Effector memory CD4-positive, alpha-beta T cell (primary cell): ENCODE data around the gene TMEM59L.

ENCODE experiments used
- DNase-seq, 3 donors: peaks; one replicate each; pipeline ENCODE4 v3.0.0-alpha.2; 2020
- H3K27ac ChIP-seq: 2 replicates; pipeline ENCODE4 v1.7.0; 2013; ENCODE audit warnings: mild to moderate bottlenecking, low read length, moderate library complexity; ENCODE audit not compliant: insufficient read depth, poor library complexity, severe bottlenecking
- H3K27me3 ChIP-seq: replicated peaks from 2 replicates; pipeline ENCODE4 v1.7.0; 2013; ENCODE audit warnings: mild to moderate bottlenecking, low read length; ENCODE audit not compliant: insufficient read depth, control insufficient read depth, poor library complexity, severe bottlenecking
- H3K36me3 ChIP-seq: 2 replicates; pipeline ENCODE4 v1.7.0; 2013; ENCODE audit warnings: mild to moderate bottlenecking, low read length, moderate library complexity; ENCODE audit not compliant: control insufficient read depth, insufficient read depth
- H3K4me1 ChIP-seq: 2 replicates; pipeline ENCODE4 v1.7.0; 2013; ENCODE audit warnings: low read length, mild to moderate bottlenecking; ENCODE audit not compliant: control insufficient read depth, insufficient read depth, poor library complexity, severe bottlenecking
- H3K4me3 ChIP-seq: 2 replicates; pipeline ENCODE4 v1.7.0; 2013; ENCODE audit warnings: low read length, low read depth, mild to moderate bottlenecking; ENCODE audit not compliant: insufficient read depth, poor library complexity, severe bottlenecking
- H3K9me3 ChIP-seq: 2 replicates; pipeline ENCODE4 v1.7.0; 2013; ENCODE audit warnings: mild to moderate bottlenecking, low read length, moderate library complexity; ENCODE audit not compliant: control insufficient read depth

Gene TMEM59L

GRCh38 chr19:18637673-18638630 is 25.3 kb downstream of the TMEM59L start:
- peak overlapping the region; percentile 79 for H3K27ac ChIP-seq
- H3K9me3 ChIP-seq = no peaks in the 10 kb centered on the region
- H3K4me3 ChIP-seq = peak overlapping the region; percentile 67
- H3K36me3 ChIP-seq = no peaks in the 10 kb centered on the region
- no peaks in the 10 kb centered on the region for H3K27me3 ChIP-seq
- peaks cover 7% of the 10 kb centered on the region for H3K4me1 ChIP-seq
- no peak for DNase-seq

DNA sequence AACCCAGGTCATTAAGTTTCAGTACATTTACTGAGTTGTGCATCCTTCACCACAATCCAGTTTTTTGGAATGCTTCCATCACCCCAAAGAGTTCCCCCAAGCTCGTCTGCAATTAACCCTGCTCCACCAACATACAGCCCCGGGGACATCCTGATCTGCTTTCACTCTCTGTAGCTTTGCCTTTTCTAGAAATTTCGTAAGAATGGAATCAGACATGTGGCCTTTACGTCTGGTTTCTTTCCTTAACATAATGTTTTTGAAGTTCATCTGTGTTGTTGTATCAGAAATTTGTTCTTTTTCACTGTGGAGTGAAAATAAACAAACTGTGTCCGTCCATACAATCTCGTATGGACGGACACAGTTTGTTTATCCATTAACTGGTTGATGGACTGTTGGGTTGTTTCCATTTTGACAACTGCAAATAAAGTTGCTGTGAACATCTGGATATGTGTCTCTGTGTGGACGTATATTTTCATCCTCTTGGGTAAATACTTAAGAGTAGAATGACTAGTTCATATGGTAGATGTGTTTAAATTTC is 27.1 kb downstream of the TMEM59L start:
- Histone ChIP-seq H3K27me3 (no peaks in the 10 kb centered on the region), H3K4me3 (no peak overlapping the region), H3K27ac (no peak overlapping the region), H3K9me3 (no peaks in the 10 kb centered on the region), H3K36me3 (no peaks in the 10 kb centered on the region), H3K4me1 (peaks cover 7% of the 10 kb centered on the region)
- DNase-seq = no peak

GRCh38 chr19:18644196-18645034 is 31.7 kb downstream of the TMEM59L start:
- Histone ChIP-seq H3K4me3 (no peak overlapping the region), H3K27me3 (no peaks in the 10 kb centered on the region), H3K27ac (no peak overlapping the region), H3K4me1 (no peaks in the 10 kb centered on the region), H3K9me3 (no peaks in the 10 kb centered on the region), H3K36me3 (no peaks in the 10 kb centered on the region)
- DNase-seq = no peak

DNA sequence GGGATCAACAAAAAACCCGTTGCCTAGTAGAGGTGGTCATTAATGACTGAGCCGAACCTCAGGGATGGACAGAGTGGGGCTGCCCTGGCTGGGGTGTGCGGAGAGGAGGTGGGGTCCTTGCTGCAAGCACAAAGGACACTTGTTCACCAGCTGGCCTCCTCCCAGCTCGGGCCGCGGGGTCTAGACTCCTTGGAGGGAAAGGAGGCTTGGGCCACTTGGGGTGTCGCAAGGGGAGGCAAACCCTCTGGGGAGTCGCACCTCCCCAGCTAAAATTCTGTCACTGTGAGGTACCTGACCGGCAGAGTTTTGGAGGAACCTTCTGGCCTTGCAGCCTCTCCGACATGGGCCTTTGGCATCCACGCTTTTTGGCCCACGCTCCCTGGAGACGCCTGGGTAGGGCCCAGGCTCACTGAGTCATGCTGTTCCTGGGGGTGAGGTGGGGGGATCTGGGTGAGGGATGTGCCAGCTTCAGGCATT is 32.4 kb downstream of the TMEM59L start:
- Histone ChIP-seq H3K27me3 (no peaks in the 10 kb centered on the region), H3K27ac (no peak overlapping the region), H3K4me1 (no peaks in the 10 kb centered on the region), H3K4me3 (no peak overlapping the region), H3K36me3 (no peaks in the 10 kb centered on the region), H3K9me3 (no peaks in the 10 kb centered on the region)
- no peak for DNase-seq

DNA sequence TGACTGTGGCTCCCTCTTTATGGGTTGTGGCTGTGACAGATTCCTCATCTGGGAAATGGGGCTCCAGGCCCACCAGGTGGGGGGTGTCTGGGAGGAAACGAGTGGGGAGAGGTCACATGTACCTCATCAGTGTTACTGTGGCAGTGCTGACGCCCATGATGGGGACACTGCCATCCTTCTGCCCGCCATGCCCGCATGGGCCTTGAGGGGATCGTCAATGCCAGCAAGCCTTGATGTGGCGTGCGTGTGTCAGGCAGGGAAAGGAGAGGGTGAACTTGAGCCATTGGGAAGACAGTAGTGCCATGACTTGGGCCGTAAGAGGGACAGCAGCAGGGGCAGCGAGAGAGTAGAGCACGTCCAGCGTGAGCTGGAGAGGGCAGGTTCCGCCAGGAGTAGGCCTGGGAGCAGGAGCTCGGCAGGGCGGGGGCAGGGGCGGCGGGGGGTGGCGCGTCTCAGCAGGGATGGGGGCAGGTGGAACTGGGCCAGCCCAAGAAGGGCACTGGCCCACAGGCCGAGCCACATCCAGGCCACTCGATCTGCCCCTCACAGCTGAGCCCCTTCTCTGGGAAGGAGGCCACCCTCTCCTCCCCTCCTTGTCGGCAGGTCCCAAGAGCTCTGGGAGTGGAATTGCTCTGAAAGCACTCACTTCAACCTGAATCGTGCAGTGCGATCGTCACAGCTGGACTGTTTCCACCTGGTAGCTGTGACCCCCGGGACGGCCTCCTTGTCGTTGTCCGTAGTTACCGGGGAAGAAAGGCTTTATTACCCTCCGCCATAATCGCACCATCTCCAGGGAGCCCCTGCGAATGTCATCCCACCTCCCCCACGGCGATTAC is 34.1 kb downstream of the TMEM59L start:
- no peak overlapping the region for H3K4me3 ChIP-seq
- DNase-seq = no peak
- H3K9me3 ChIP-seq = no peaks in the 10 kb centered on the region
- no peak overlapping the region for H3K27ac ChIP-seq
- no peaks in the 10 kb centered on the region for H3K36me3 ChIP-seq
- H3K4me1 ChIP-seq = no peaks in the 10 kb centered on the region
- H3K27me3 ChIP-seq = no peaks in the 10 kb centered on the region

- DNase-seq = no peak
- Histone ChIP-seq H3K4me1 (no peaks in the 10 kb centered on the region), H3K9me3 (no peaks in the 10 kb centered on the region), H3K27ac (no peak overlapping the region), H3K27me3 (no peaks in the 10 kb centered on the region), H3K4me3 (no peak overlapping the region), H3K36me3 (no peaks in the 10 kb centered on the region)
These were observed 34.7 kb downstream of the TMEM59L start for GRCh38 chr19:18647371-18647767.

GRCh38 chr19:18647807-18648206 is 35.1 kb downstream of the TMEM59L start:
- H3K4me1 ChIP-seq = no peaks in the 10 kb centered on the region
- no peak overlapping the region for H3K4me3 ChIP-seq
- no peak for DNase-seq
- no peaks in the 10 kb centered on the region for H3K36me3 ChIP-seq
- H3K27me3 ChIP-seq = no peaks in the 10 kb centered on the region
- H3K27ac ChIP-seq = no peak overlapping the region
- no peaks in the 10 kb centered on the region for H3K9me3 ChIP-seq

DNA sequence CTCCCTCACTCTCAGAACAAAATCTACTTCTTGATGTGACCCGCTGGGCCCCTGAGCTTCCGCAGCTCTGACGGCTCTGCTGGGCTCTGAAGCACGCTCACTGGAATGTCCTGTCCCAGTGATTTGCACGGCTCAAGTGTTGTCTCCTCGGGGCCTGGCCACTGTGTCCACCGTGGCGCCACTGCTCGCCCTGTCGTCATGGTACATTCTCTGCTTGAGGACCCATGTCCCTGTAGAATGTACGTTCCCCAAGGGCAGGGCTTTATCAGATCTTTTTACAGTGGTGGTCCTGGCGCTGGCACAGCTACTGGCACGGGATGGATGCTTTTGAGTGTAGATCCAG is 36.3 kb downstream of the TMEM59L start:
- no peaks in the 10 kb centered on the region for H3K36me3 ChIP-seq
- H3K27me3 ChIP-seq = no peaks in the 10 kb centered on the region
- H3K9me3 ChIP-seq = no peaks in the 10 kb centered on the region
- H3K27ac ChIP-seq = no peak overlapping the region
- no peak for DNase-seq
- no peak overlapping the region for H3K4me3 ChIP-seq
- H3K4me1 ChIP-seq = no peaks in the 10 kb centered on the region

DNA sequence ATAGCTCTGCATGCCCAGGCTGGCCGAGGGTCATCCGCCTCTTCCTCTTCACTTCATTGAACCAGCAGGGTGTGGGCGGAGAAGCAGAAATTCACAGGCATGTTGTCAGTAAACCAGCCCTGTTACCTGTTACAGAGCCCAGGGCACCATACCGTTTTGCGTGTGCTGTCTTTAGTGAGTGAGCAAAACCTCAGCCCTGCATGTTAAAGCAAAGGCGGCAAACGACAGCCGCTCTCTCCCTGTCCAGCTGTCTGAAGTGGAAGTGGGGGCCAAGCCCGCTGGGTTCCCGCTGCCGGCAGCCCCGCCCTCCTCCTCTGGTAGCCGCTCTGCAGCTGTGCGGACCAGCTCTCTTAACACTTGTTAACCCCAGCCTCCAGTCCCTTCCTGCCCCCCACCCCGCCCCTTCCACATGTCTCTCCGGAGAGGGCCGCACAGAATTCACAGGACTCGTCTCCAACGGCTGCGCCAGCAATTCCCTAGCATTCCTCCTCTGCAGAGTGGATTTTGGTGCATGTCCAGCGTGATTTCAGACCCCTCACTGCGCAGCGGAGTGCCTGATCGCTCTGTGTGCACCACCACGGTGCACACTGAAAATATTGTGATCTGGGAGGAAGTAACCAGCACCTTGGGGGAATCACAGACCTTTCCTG is 36.8 kb downstream of the TMEM59L start:
- Histone ChIP-seq H3K4me1 (no peaks in the 10 kb centered on the region), H3K4me3 (no peak overlapping the region), H3K36me3 (no peaks in the 10 kb centered on the region), H3K9me3 (no peaks in the 10 kb centered on the region), H3K27ac (no peak overlapping the region), H3K27me3 (no peaks in the 10 kb centered on the region)
- DNase-seq = no peak
